CD14-positive monocyte (primary cell): ENCODE measurements around the gene VPS39. TPM values are rescaled to one million over a fixed set of nuclear protein-coding genes. Genes with fewer than 3 reads are reported as not detected.

Source experiments
- DNase-seq, 3 donors: peaks; one replicate each; pipeline ENCODE4 v3.0.0-alpha.2; 2011 to 2022
- H2AFZ ChIP-seq: 2 replicates; pipeline ENCODE4 v1.6.0; 2012; ENCODE audit warnings: mild to moderate bottlenecking, low read depth, low read length, inconsistent platforms; ENCODE audit not compliant: insufficient read depth, poor library complexity, severe bottlenecking
- H3K27ac ChIP-seq, 2 donors: 1 replicate in 1 of 2; 2 replicates in 1 of 2; pipeline ENCODE4 v1.5.1; 2012 to 2013; ENCODE audit warnings: low read length in 2 of 2, control low read depth in 1 of 2, inconsistent platforms in 1 of 2, low read depth in 1 of 2, mild to moderate bottlenecking in 1 of 2
- H3K27me3 ChIP-seq, 2 donors: one replicate each; pipeline versions ENCODE4 v1.6.0 to v1.6.1; 2011 to 2013; ENCODE audit warnings: low read length in 2 of 2; ENCODE audit not compliant: control insufficient read depth in 2 of 2, insufficient read depth in 2 of 2
- H3K36me3 ChIP-seq, 2 donors: replicated peaks in 1 of 2; 1 replicate in 1 of 2; 2 replicates in 1 of 2; pipeline versions ENCODE4 v1.5.1 to v1.6.1; 2012 to 2013; ENCODE audit warnings: low read length in 2 of 2, control low read depth in 1 of 2, inconsistent platforms in 1 of 2, mild to moderate bottlenecking in 1 of 2; ENCODE audit not compliant: insufficient read depth in 2 of 2, control insufficient read depth in 1 of 2
- H3K4me1 ChIP-seq, 2 donors: 1 replicate in 1 of 2; 2 replicates in 1 of 2; pipeline versions ENCODE4 v1.5.1 to v1.6.1; 2012 to 2013; ENCODE audit warnings: low read length in 2 of 2, control low read depth in 1 of 2, inconsistent platforms in 1 of 2, mild to moderate bottlenecking in 1 of 2, moderate library complexity in 1 of 2; ENCODE audit not compliant: insufficient read depth in 2 of 2, control insufficient read depth in 1 of 2
- H3K4me2 ChIP-seq: replicated peaks from 2 replicates; pipeline ENCODE3; 2012; ENCODE audit warnings: low read length, moderate library complexity, mild to moderate bottlenecking; ENCODE audit not compliant: poor library complexity, severe bottlenecking; ENCODE audit errors: extremely low read depth
- H3K4me3 ChIP-seq, 3 experiments: fragments of 200-600 bp in 1 of 3; sonication (generic) in 1 of 3; replicated peaks in 1 of 3; 1 replicate in 2 of 3; 2 replicates in 1 of 3; pipeline ENCODE4 v1.5.1; 2011 to 2013; ENCODE audit warnings: low read length in 3 of 3, mild to moderate bottlenecking in 3 of 3, control low read depth in 2 of 3, low read depth in 2 of 3, inconsistent platforms in 1 of 3, moderate library complexity in 1 of 3
- H3K79me2 ChIP-seq: 2 replicates; pipeline ENCODE4 v1.6.0; 2012; ENCODE audit warnings: mild to moderate bottlenecking, control low read depth, inconsistent platforms, low read length, moderate library complexity; ENCODE audit not compliant: insufficient read depth
- H3K9ac ChIP-seq: 2 replicates; pipeline ENCODE4 v1.6.0; 2017; ENCODE audit warnings: low read length, mild to moderate bottlenecking; ENCODE audit not compliant: insufficient read depth, poor library complexity, severe bottlenecking
- H3K9me3 ChIP-seq, 2 donors: replicated peaks in 1 of 2; 1 replicate in 1 of 2; 2 replicates in 1 of 2; pipeline versions ENCODE4 v1.5.1 to v1.6.1; 2012 to 2013; ENCODE audit warnings: low read length in 2 of 2, control low read depth in 1 of 2; ENCODE audit not compliant: control insufficient read depth in 1 of 2, insufficient read depth in 1 of 2
- H4K20me1 ChIP-seq: 2 replicates; pipeline ENCODE4 v1.6.0; 2012; ENCODE audit warnings: mild to moderate bottlenecking, low read length, control low read depth, moderate library complexity; ENCODE audit not compliant: insufficient read depth
- H3K27ac Mint-ChIP-seq, 7 donors: one replicate each; pipeline ENCODE4 v1.8.0; 2020; ENCODE audit warnings: mild to moderate bottlenecking in 7 of 7, mixed read lengths in 7 of 7, moderate library complexity in 6 of 7, inconsistent platforms in 2 of 7
- H3K27me3 Mint-ChIP-seq, 3 donors: one replicate each; pipeline ENCODE4 v1.8.0; 2021 to 2022; ENCODE audit warnings: low read depth in 3 of 3, mild to moderate bottlenecking in 3 of 3, mixed read lengths in 3 of 3, moderate library complexity in 3 of 3, inconsistent platforms in 1 of 3
- H3K36me3 Mint-ChIP-seq, 2 donors: one replicate each; pipeline ENCODE4 v1.8.0; 2020; ENCODE audit warnings: mixed read lengths in 2 of 2, inconsistent platforms in 1 of 2, mild to moderate bottlenecking in 1 of 2
- H3K4me1 Mint-ChIP-seq: one replicate; pipeline ENCODE4 v1.8.0; 2020; ENCODE audit warnings: mild to moderate bottlenecking, mixed read lengths
- H3K4me3 Mint-ChIP-seq, 2 donors: one replicate each; pipeline ENCODE4 v1.8.0; 2020; ENCODE audit warnings: mild to moderate bottlenecking in 2 of 2, mixed read lengths in 2 of 2, moderate library complexity in 1 of 2
- H3K9me3 Mint-ChIP-seq, 7 donors: one replicate each; pipeline ENCODE4 v1.8.0; 2020 to 2022; ENCODE audit warnings: mixed read lengths in 7 of 7, mild to moderate bottlenecking in 6 of 7, moderate library complexity in 6 of 7, inconsistent platforms in 2 of 7
- WGBS: methylation state at CpG from one replicate; pipeline ENCODE4 v1.1.5; 2013; ENCODE audit warnings: missing lambda C conversion rate; ENCODE audit not compliant: insufficient coverage; 5-methylcytosine and 5-hydroxymethylcytosine counted together
- intact Hi-C, 2 donors: fragments of 100-400 bp; cut with micrococcal nuclease; formaldehyde crosslinking; loops; one replicate each; pipeline versions ENCODE4 v1.15.0 to v1.15.1; 2023
- polyA plus RNA-seq, 3 donors: library from polyadenylated mRNA; depleted of rRNA in 1 of 3; unstranded in 2 of 3; stranded (reverse) in 1 of 3; fragments of 300-500 nt in 2 of 3; fragments of >200 nt in 1 of 3; fragmentation: Illumina TruSeq in 2 of 3; gene quantifications; 1 replicate in 2 of 3; 2 replicates in 1 of 3; pipeline ENCODE4 v1.2.3, GENCODE V29; 2012 to 2021
- TF ChIP-seq, protein P1 (sequence below): fragments of 200-600 bp; IDR thresholded peaks from one replicate; pipeline ENCODE4 v1.8.0; 2022; ENCODE audit warnings: antibody characterized with exemption, mild to moderate bottlenecking

VPS39 gene
- polyA plus RNA-seq, 3 donors: 16.8 to 102 (median 25.8) TPM

DNA sequence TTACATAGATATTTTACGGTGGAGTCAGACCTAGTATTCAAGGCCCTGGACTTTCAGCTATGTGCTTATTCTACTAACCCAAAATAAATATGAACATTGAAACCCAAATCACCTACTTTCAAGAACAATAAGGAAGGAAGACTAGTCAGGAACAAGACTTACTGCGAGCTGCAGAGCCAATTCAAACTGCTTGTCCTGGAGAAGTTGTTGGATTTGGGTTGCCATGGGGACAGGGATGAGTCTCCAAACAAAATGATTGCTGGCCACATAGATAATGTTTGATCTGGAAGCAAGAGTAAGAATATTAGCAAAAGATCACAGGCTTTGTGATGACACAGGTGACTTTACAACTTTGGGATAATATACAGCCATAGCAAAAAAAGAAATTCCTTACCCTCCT, 30.0 kb downstream of the VPS39 start:
- H4K20me1 ChIP-seq: peaks cover 6% of the 10 kb centered on the region
- Mint-ChIP-seq H3K27ac (peak overlapping the region in 1 of 7 donors; percentile 57), H3K27me3 (no peaks in the 10 kb centered on the region), H3K4me3 (no peak overlapping the region), H3K36me3 (peaks cover 80 to 93% of the 10 kb centered on the region in 2 donors), H3K4me1 (peaks cover 9% of the 10 kb centered on the region), H3K9me3 (no peaks in the 10 kb centered on the region)
- peaks cover 9 to 11% of the 10 kb centered on the region in 2 donors for H3K4me1 ChIP-seq
- TF ChIP-seq, protein P1, sequence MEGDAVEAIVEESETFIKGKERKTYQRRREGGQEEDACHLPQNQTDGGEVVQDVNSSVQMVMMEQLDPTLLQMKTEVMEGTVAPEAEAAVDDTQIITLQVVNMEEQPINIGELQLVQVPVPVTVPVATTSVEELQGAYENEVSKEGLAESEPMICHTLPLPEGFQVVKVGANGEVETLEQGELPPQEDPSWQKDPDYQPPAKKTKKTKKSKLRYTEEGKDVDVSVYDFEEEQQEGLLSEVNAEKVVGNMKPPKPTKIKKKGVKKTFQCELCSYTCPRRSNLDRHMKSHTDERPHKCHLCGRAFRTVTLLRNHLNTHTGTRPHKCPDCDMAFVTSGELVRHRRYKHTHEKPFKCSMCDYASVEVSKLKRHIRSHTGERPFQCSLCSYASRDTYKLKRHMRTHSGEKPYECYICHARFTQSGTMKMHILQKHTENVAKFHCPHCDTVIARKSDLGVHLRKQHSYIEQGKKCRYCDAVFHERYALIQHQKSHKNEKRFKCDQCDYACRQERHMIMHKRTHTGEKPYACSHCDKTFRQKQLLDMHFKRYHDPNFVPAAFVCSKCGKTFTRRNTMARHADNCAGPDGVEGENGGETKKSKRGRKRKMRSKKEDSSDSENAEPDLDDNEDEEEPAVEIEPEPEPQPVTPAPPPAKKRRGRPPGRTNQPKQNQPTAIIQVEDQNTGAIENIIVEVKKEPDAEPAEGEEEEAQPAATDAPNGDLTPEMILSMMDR: no peak
- no peaks in the 10 kb centered on the region for H3K27me3 ChIP-seq
- H2AFZ ChIP-seq: no peak overlapping the region
- H3K9ac ChIP-seq: no peak overlapping the region
- H3K36me3 ChIP-seq: peaks cover 77 to 97% of the 10 kb centered on the region in 2 donors
- no peak for DNase-seq
- H3K27ac ChIP-seq: no peak overlapping the region
- 100% methylated on average over 1 of the region's 2 CpGs for WGBS
- H3K79me2 ChIP-seq: no peaks in the 10 kb centered on the region
- no peaks in the 10 kb centered on the region for H3K9me3 ChIP-seq
- no peak overlapping the region for H3K4me2 ChIP-seq
- no peak overlapping the region for H3K4me3 ChIP-seq
- intact Hi-C loops: no loop called here

DNA sequence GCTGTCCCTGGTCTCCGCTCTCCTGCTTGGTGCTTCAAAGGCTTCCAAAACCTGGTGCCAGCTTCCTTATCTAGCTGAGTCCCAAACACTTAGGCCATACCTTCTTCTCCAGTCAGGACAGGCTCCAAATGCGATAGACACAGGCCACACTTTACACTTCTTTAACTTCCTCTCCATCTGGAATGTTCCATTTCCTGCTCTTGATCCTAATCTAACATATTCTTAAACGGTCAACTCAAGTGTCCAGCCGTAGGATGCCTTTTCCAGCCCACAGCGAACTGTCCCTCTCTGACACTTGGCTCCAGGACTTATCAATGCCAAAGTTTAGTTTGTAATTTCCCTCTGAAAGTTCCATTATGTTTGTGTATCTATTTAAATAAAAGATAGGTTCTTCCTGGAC, 32.4 kb downstream of the VPS39 start:
- Histone ChIP-seq H3K9me3 (no peaks in the 10 kb centered on the region), H3K4me2 (no peak overlapping the region), H3K79me2 (no peaks in the 10 kb centered on the region), H3K27me3 (no peaks in the 10 kb centered on the region), H3K4me3 (no peak overlapping the region), H3K4me1 (peaks cover 11 to 12% of the 10 kb centered on the region in 2 donors), H4K20me1 (no peaks in the 10 kb centered on the region), H3K9ac (no peak overlapping the region), H2AFZ (no peak overlapping the region), H3K36me3 (peaks cover 82 to 97% of the 10 kb centered on the region in 2 donors), H3K27ac (no peak overlapping the region)
- no peak overlapping the region for H3K4me3 Mint-ChIP-seq
- peaks cover 80 to 96% of the 10 kb centered on the region in 2 donors for H3K36me3 Mint-ChIP-seq
- DNase-seq: no peak
- H3K27ac Mint-ChIP-seq: no peak overlapping the region
- 100% methylated on average over 3 of the region's 5 CpGs for WGBS
- intact Hi-C loops: no loop called here
- H3K9me3 Mint-ChIP-seq: no peaks in the 10 kb centered on the region
- TF ChIP-seq, protein P1: no peak
- H3K27me3 Mint-ChIP-seq: no peaks in the 10 kb centered on the region
- peaks cover 13% of the 10 kb centered on the region for H3K4me1 Mint-ChIP-seq
